ENCODE results near the gene CDH23. TPM values are rescaled to one million over a fixed set of nuclear protein-coding genes. Genes with fewer than 3 reads are reported as not detected.
A peak's percentile ranks its signal among the peaks of the same experiment; 100 is the strongest.

CDH23 gene
- total and polyA plus RNA-seq, 9 of the 15 experiments (the other 6 are each of a cell fraction or from before 2014, with no cell fraction given), result 0.18 to 1.2 (median 0.47) TPM

GRCh38 chr10:71850743-71851464 lies 454.2 kb downstream of the CDH23 start, which contains the start of gene PSAP (continued):
- 0 out of 2 replicates have a peak, but pooled peaks have one; percentile 26 for TF ChIP-seq ZBTB40 (IDR thresholded peaks at IDR 0.05)
- TF ChIP-seq ZBTB40 (CRISPR knock-in tag; IDR thresholded peaks at IDR 0.05), result no peak
- peak; percentile 93; the same call in 1 of the 2 replicates for TF ChIP-seq ZBTB7A (IDR thresholded peaks at IDR 0.05; ENCODE audit: borderline replicate concordance, control insufficient read depth, low read depth, low read length)
- TF ChIP-seq ZNF217 (CRISPR knock-in tag; IDR thresholded peaks at IDR 0.05), result no peak
- no peak for TF ChIP-seq FOS (IDR thresholded peaks at IDR 0.05; ENCODE audit: extremely low read depth, insufficient read length)
- peak; percentile 92 for TF ChIP-seq SAP30 (IDR thresholded peaks at IDR 0.05; ENCODE audit: borderline replicate concordance, insufficient read depth, low read depth, low read length, poor library complexity, severe bottlenecking)
- no peak; the same call in 1 of the 2 replicates for TF ChIP-seq TCF3 (CRISPR knock-in tag; IDR thresholded peaks at IDR 0.05)
- no peak for TF ChIP-seq MYBL2 (IDR thresholded peaks at IDR 0.05; ENCODE audit: low read depth)
- TF ChIP-seq MYBL2 (CRISPR knock-in tag; IDR thresholded peaks at IDR 0.05; ENCODE audit: borderline replicate concordance), result no peak
- no peak for TF ChIP-seq YY1 (IDR thresholded peaks at IDR 0.05; ENCODE audit: borderline replicate concordance in 1 of 3, control insufficient read depth in 1 of 3, extremely low read depth in 1 of 3, insufficient read depth in 3 of 3, insufficient read length in 1 of 3, insufficient replicate concordance in 2 of 3, low read depth in 1 of 3, low read length in 2 of 3)
